Measurements from ENCODE around the gene OXCT1. TPM values are rescaled to one million over a fixed set of nuclear protein-coding genes. Genes with fewer than 3 reads are reported as not detected.

Gene OXCT1
- total RNA-seq, 1 experiment from 2014 or later: 48.6 TPM

GRCh38 chr5:41844502-41844901, 25.7 kb downstream of the OXCT1 start:
- no peak for DNase-seq (ENCODE audit: unreplicated experiment)
- Mint-ChIP-seq H3K27me3 (ENCODE audit: insufficient read depth, unreplicated experiment) (no peaks in the 10 kb centered on the region), H3K4me3 (ENCODE audit: unreplicated experiment) (no peak overlapping the region), H3K36me3 (ENCODE audit: insufficient read depth, unreplicated experiment) (peaks cover 29% of the 10 kb centered on the region), H3K9me3 (ENCODE audit: unreplicated experiment) (no peaks in the 10 kb centered on the region), H3K27ac (ENCODE audit: low read depth, unreplicated experiment) (no peak overlapping the region), H3K4me1 (ENCODE audit: insufficient read depth, unreplicated experiment) (no peaks in the 10 kb centered on the region)
- CTCF ChIA-PET: interaction anchor here (0.6 to 4.9 kb wide), 7 partner anchors 11 to 940 kb away, joined by 3 to 42 read pairs (median 11); no protein-coding TSS in a partner anchor
- intact Hi-C loops (cut with micrococcal nuclease): loop anchor here (10.0 kb wide), 1 partner anchor 320 kb away; no protein-coding TSS in a partner anchor
- POLR2A ChIA-PET: interaction anchor here (1.0 to 1.1 kb wide), 2 partner anchors 8 to 150 kb away, joined by 3 to 6 read pairs; no protein-coding TSS in a partner anchor
- no peak for TF ChIP-seq CTCF (IDR thresholded peaks at IDR 0.05; ENCODE audit: unreplicated experiment)
- no TSS peak for BruUV-seq (replicated peaks)

DNA sequence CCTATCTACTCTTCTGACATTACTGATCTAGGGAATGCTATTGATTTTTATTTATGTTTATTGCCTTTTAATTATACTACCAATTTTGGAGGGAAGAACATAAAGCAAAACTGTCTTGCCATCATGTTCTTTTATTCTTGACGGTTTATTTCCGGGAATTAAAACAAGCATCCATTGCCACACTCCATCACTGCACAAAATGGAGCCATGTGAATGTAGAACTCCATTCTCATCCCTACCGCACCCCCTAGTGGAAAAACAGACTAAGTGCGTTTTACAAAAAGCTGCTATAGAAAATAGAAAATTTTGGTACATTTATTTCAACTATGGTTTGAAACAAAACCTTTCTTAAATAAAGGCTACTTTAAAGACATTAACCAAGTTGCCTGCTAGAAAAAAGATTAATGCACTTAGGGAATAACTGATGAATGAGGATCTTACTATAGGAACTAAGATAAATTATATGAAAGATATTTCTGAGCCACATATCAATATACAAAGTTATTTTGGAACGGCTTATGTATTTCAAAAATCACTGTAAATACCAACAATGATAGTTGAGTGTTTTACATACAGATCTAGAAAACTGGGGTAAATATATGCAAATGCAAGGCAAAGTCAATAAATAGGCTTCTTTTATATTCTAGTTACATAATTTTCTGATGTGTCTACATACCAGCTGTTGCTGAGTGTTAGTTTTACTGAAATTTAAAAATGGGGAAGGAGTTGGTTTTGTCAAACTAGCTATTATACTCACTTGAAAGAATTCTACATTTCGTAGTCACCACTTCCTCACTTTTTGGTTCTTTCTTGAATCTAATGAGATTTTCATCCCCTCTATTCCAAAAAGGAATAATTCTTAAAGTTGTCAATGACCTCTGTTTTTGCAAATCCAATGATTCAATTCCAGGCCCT, 26.5 kb downstream of the OXCT1 start:
- POLR2A ChIA-PET: interaction anchor here (0.8 to 1.3 kb wide), 3 partner anchors 60 to 1047 kb away, joined by 3 to 4 read pairs (median 4); no protein-coding TSS in a partner anchor
- Mint-ChIP-seq H3K36me3 (ENCODE audit: insufficient read depth, unreplicated experiment) (peaks cover 22% of the 10 kb centered on the region), H3K4me1 (ENCODE audit: insufficient read depth, unreplicated experiment) (no peaks in the 10 kb centered on the region), H3K4me3 (ENCODE audit: unreplicated experiment) (no peak overlapping the region), H3K9me3 (ENCODE audit: unreplicated experiment) (no peaks in the 10 kb centered on the region), H3K27ac (ENCODE audit: low read depth, unreplicated experiment) (no peak overlapping the region), H3K27me3 (ENCODE audit: insufficient read depth, unreplicated experiment) (no peaks in the 10 kb centered on the region)
- peak; percentile 71 for DNase-seq (ENCODE audit: unreplicated experiment)
- intact Hi-C loops (cut with micrococcal nuclease): loop anchor here (1.0 to 10.0 kb wide), 7 partner anchors 88 to 939 kb away; no protein-coding TSS in a partner anchor
- TF ChIP-seq CTCF (IDR thresholded peaks at IDR 0.05; ENCODE audit: unreplicated experiment): peak; percentile 70
- no TSS peak for BruUV-seq (replicated peaks)
- CTCF ChIA-PET: interaction anchor here (0.6 to 4.9 kb wide), 23 partner anchors 11 to 1150 kb away, joined by 3 to 42 read pairs (median 4); no protein-coding TSS in a partner anchor

DNA sequence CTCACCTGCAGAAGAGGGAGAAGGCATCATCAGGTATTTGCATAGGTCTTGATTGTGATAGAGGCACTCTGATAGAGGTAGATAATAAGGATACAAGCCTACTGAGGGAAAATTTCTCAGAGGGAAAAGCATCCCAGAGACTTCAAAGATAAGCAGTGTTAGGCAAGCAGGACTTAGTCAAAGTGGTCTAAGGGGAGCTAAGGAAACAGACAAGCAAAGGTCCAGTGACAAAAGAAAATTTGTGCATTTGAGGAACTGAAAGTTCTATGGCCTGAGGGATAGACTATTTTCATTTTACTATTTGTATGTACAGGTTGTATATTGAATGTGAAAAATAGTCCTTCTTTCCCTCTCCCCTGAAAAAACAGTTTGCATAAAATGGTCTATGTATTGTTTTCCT, 27.4 kb downstream of the OXCT1 start:
- H3K9me3 Mint-ChIP-seq (ENCODE audit: unreplicated experiment): no peaks in the 10 kb centered on the region
- TF ChIP-seq CTCF (IDR thresholded peaks at IDR 0.05; ENCODE audit: unreplicated experiment): no peak
- ChIA-PET POLR2A (interaction anchor here (0.8 to 1.3 kb wide), 3 partner anchors 61 to 1046 kb away, joined by 3 to 4 read pairs (median 4); no protein-coding TSS in a partner anchor), CTCF (interaction anchor here (0.6 to 4.9 kb wide), 16 partner anchors 12 to 938 kb away, joined by 3 to 42 read pairs (median 4); no protein-coding TSS in a partner anchor)
- no peak overlapping the region for H3K4me3 Mint-ChIP-seq (ENCODE audit: unreplicated experiment)
- intact Hi-C loops (cut with micrococcal nuclease): loop anchor here (1.0 to 10.0 kb wide), 7 partner anchors 87 to 938 kb away; no protein-coding TSS in a partner anchor
- H3K4me1 Mint-ChIP-seq (ENCODE audit: insufficient read depth, unreplicated experiment): no peaks in the 10 kb centered on the region
- no peak for DNase-seq (ENCODE audit: unreplicated experiment)
- no peaks in the 10 kb centered on the region for H3K27me3 Mint-ChIP-seq (ENCODE audit: insufficient read depth, unreplicated experiment)
- peaks cover 31% of the 10 kb centered on the region for H3K36me3 Mint-ChIP-seq (ENCODE audit: insufficient read depth, unreplicated experiment)
- BruUV-seq (replicated peaks): no TSS peak
- no peak overlapping the region for H3K27ac Mint-ChIP-seq (ENCODE audit: low read depth, unreplicated experiment)

GRCh38 chr5:41841325-41841724, 28.9 kb downstream of the OXCT1 start:
- no peak for TF ChIP-seq CTCF (IDR thresholded peaks at IDR 0.05; ENCODE audit: unreplicated experiment)
- ChIA-PET CTCF (interaction anchor here (0.6 to 4.9 kb wide), 8 partner anchors 14 to 937 kb away, joined by 3 to 38 read pairs (median 4); no protein-coding TSS in a partner anchor), POLR2A (interaction anchor here (1.6 kb wide), 1 partner anchor 28 kb away, joined by 3 read pairs; no protein-coding TSS in a partner anchor)
- Mint-ChIP-seq H3K9me3 (ENCODE audit: unreplicated experiment) (no peaks in the 10 kb centered on the region), H3K4me3 (ENCODE audit: unreplicated experiment) (no peak overlapping the region), H3K4me1 (ENCODE audit: insufficient read depth, unreplicated experiment) (no peaks in the 10 kb centered on the region), H3K27ac (ENCODE audit: low read depth, unreplicated experiment) (no peak overlapping the region), H3K36me3 (ENCODE audit: insufficient read depth, unreplicated experiment) (peaks cover 27% of the 10 kb centered on the region), H3K27me3 (ENCODE audit: insufficient read depth, unreplicated experiment) (no peaks in the 10 kb centered on the region)
- no peak for DNase-seq (ENCODE audit: unreplicated experiment)
- intact Hi-C loops (cut with micrococcal nuclease): loop anchor here (10.0 kb wide), 1 partner anchor 317 kb away; no protein-coding TSS in a partner anchor
- BruUV-seq (replicated peaks): no TSS peak
